Large intestine (tissue), 3 donors: ENCODE data around the gene BFSP1. TPM values are rescaled to one million over a fixed set of nuclear protein-coding genes. Genes with fewer than 3 reads are reported as not detected.

Source experiments
- DNase-seq, 2 donors: peaks; one replicate each; pipeline versions ENCODE4 v3.0.0 to v3.0.0-alpha.2; 2013
- H3K27ac ChIP-seq: one replicate; pipeline ENCODE4 v1.5.1; 2013; ENCODE audit warnings: low read length
- H3K27me3 ChIP-seq: 2 replicates; pipeline ENCODE4 v1.6.1; 2013; ENCODE audit warnings: low read length; ENCODE audit not compliant: control insufficient read depth, insufficient read depth
- H3K36me3 ChIP-seq: 2 replicates; pipeline ENCODE4 v1.6.1; 2013; ENCODE audit warnings: low read length; ENCODE audit not compliant: control insufficient read depth, insufficient read depth
- H3K4me1 ChIP-seq: one replicate; pipeline ENCODE4 v1.6.1; 2013; ENCODE audit warnings: low read length; ENCODE audit not compliant: control insufficient read depth, insufficient read depth
- H3K4me3 ChIP-seq: one replicate; pipeline ENCODE4 v1.5.1; 2013; ENCODE audit warnings: low read length
- H3K9me3 ChIP-seq: one replicate; pipeline ENCODE4 v1.6.1; 2013; ENCODE audit warnings: mild to moderate bottlenecking, low read depth, low read length, moderate library complexity; ENCODE audit not compliant: control insufficient read depth
- WGBS: methylation state at CpG from one replicate; pipeline ENCODE4 v1.1.5; 2013; ENCODE audit warnings: low lambda C conversion rate; ENCODE audit not compliant: insufficient coverage; 5-methylcytosine and 5-hydroxymethylcytosine counted together
- polyA plus RNA-seq: library from polyadenylated mRNA; unstranded; fragments of 120-200 nt; gene quantifications from one replicate; pipeline ENCODE4 v1.2.1, GENCODE V29; 2013

Gene BFSP1
- polyA plus RNA-seq, 1 donor, result 1.1 TPM

- WGBS, result 100% methylated on average over 6 of the region's 10 CpGs
- Histone ChIP-seq H3K27me3 (no peaks in the 10 kb centered on the region), H3K36me3 (no peaks in the 10 kb centered on the region), H3K4me1 (peaks cover 3% of the 10 kb centered on the region), H3K4me3 (no peak overlapping the region), H3K9me3 (no peaks in the 10 kb centered on the region), H3K27ac (no peak overlapping the region)
- no peak for DNase-seq
Observed at GRCh38 chr20:17500271-17500670, 30.9 kb downstream of the BFSP1 start.

- no peak overlapping the region for H3K27ac ChIP-seq
Observed at GRCh38 chr20:17499041-17499440, 32.1 kb downstream of the BFSP1 start.

GRCh38 chr20:17498641-17499040 is 32.5 kb downstream of the BFSP1 start:
- H3K4me3 ChIP-seq, result no peak overlapping the region
- H3K36me3 ChIP-seq, result no peaks in the 10 kb centered on the region
- peaks cover 2% of the 10 kb centered on the region for H3K27me3 ChIP-seq
- DNase-seq, result no peak
- no peaks in the 10 kb centered on the region for H3K9me3 ChIP-seq
- H3K4me1 ChIP-seq, result no peaks in the 10 kb centered on the region
- no peak overlapping the region for H3K27ac ChIP-seq
- 100% methylated on average over 2 of the region's 13 CpGs for WGBS

More at GRCh38 chr20:17499041-17499440, 32.1 kb downstream of the BFSP1 start:
- 100% methylated on average over 1 of the region's 5 CpGs for WGBS
- Histone ChIP-seq H3K9me3 (no peaks in the 10 kb centered on the region), H3K36me3 (no peaks in the 10 kb centered on the region), H3K4me1 (no peaks in the 10 kb centered on the region), H3K27me3 (peaks cover 2% of the 10 kb centered on the region), H3K4me3 (no peak overlapping the region)
- DNase-seq, result no peak

- H3K4me1 ChIP-seq, result no peaks in the 10 kb centered on the region
- DNase-seq, result no peak
- no peaks in the 10 kb centered on the region for H3K36me3 ChIP-seq
- H3K9me3 ChIP-seq, result no peaks in the 10 kb centered on the region
- no CpG with 5 or more reads among the region's 11 CpGs for WGBS
- H3K27me3 ChIP-seq, result peaks cover 2% of the 10 kb centered on the region
- no peak overlapping the region for H3K27ac ChIP-seq
- no peak overlapping the region for H3K4me3 ChIP-seq
Observed at GRCh38 chr20:17497821-17498580, 33.2 kb downstream of the BFSP1 start.

GRCh38 chr20:17495826-17496225 is 35.4 kb downstream of the BFSP1 start:
- H3K4me3 ChIP-seq, result no peak overlapping the region
- no peaks in the 10 kb centered on the region for H3K36me3 ChIP-seq
- WGBS, result no CpG with 5 or more reads among the region's 9 CpGs
- no peak for DNase-seq
- H3K27me3 ChIP-seq, result peaks cover 2% of the 10 kb centered on the region
- no peaks in the 10 kb centered on the region for H3K4me1 ChIP-seq
- H3K27ac ChIP-seq, result no peak overlapping the region
- no peaks in the 10 kb centered on the region for H3K9me3 ChIP-seq

- no CpG with 5 or more reads among the region's 7 CpGs for WGBS
- H3K27ac ChIP-seq, result no peak overlapping the region
- no peaks in the 10 kb centered on the region for H3K36me3 ChIP-seq
- H3K9me3 ChIP-seq, result no peaks in the 10 kb centered on the region
- DNase-seq, result no peak
- peaks cover 2% of the 10 kb centered on the region for H3K27me3 ChIP-seq
- no peak overlapping the region for H3K4me3 ChIP-seq
- no peaks in the 10 kb centered on the region for H3K4me1 ChIP-seq
Observed at GRCh38 chr20:17494201-17494600, 37.0 kb downstream of the BFSP1 start.

- no peak for DNase-seq
- Histone ChIP-seq H3K9me3 (no peaks in the 10 kb centered on the region), H3K36me3 (no peaks in the 10 kb centered on the region), H3K4me3 (no peak overlapping the region), H3K4me1 (no peaks in the 10 kb centered on the region), H3K27ac (no peak overlapping the region), H3K27me3 (peaks cover 2% of the 10 kb centered on the region)
- WGBS, result no CpG with 5 or more reads among the region's 2 CpGs
Observed at GRCh38 chr20:17493173-17493572, 38.0 kb downstream of the BFSP1 start.

GRCh38 chr20:17491488-17491887 is 39.7 kb downstream of the BFSP1 start:
- Histone ChIP-seq H3K4me3 (no peak overlapping the region), H3K4me1 (no peaks in the 10 kb centered on the region), H3K27me3 (peaks cover 4% of the 10 kb centered on the region), H3K36me3 (no peaks in the 10 kb centered on the region), H3K9me3 (no peaks in the 10 kb centered on the region), H3K27ac (no peak overlapping the region)
- WGBS, result no CpG with 5 or more reads among the region's 4 CpGs
- no peak for DNase-seq

GRCh38 chr20:17491041-17491440 is 40.1 kb downstream of the BFSP1 start:
- peaks cover 4% of the 10 kb centered on the region for H3K27me3 ChIP-seq
- no peaks in the 10 kb centered on the region for H3K36me3 ChIP-seq
- no CpG with 5 or more reads among the region's 11 CpGs for WGBS
- no peaks in the 10 kb centered on the region for H3K4me1 ChIP-seq
- H3K27ac ChIP-seq, result no peak overlapping the region
- no peak overlapping the region for H3K4me3 ChIP-seq
- no peak for DNase-seq
- H3K9me3 ChIP-seq, result no peaks in the 10 kb centered on the region

GRCh38 chr20:17490501-17490900 is 40.7 kb downstream of the BFSP1 start:
- Histone ChIP-seq H3K9me3 (no peaks in the 10 kb centered on the region), H3K27me3 (peaks cover 4% of the 10 kb centered on the region), H3K4me1 (no peaks in the 10 kb centered on the region), H3K4me3 (no peak overlapping the region), H3K27ac (no peak overlapping the region), H3K36me3 (no peaks in the 10 kb centered on the region)
- no CpG with 5 or more reads among the region's 7 CpGs for WGBS
- no peak for DNase-seq
